Fibroblast of peridontal ligament (primary cell): ENCODE data around the gene SNX32.
A peak's percentile ranks its signal among the peaks of the same experiment; 100 is the strongest.
"Not testable (repeated sequence)": the region's sequence is repeated elsewhere in the genome, so short reads cannot be mapped to it uniquely, and the experiment has no call there.

Experiments
- DNase-seq: peaks from one replicate; pipeline ENCODE4 v3.0.0-alpha.2; 2010; ENCODE audit errors: extremely low read depth

Gene SNX32

GRCh38 chr11:65885231-65885630 is 51.5 kb downstream of the SNX32 start:
- DNase-seq, result no peak

DNA sequence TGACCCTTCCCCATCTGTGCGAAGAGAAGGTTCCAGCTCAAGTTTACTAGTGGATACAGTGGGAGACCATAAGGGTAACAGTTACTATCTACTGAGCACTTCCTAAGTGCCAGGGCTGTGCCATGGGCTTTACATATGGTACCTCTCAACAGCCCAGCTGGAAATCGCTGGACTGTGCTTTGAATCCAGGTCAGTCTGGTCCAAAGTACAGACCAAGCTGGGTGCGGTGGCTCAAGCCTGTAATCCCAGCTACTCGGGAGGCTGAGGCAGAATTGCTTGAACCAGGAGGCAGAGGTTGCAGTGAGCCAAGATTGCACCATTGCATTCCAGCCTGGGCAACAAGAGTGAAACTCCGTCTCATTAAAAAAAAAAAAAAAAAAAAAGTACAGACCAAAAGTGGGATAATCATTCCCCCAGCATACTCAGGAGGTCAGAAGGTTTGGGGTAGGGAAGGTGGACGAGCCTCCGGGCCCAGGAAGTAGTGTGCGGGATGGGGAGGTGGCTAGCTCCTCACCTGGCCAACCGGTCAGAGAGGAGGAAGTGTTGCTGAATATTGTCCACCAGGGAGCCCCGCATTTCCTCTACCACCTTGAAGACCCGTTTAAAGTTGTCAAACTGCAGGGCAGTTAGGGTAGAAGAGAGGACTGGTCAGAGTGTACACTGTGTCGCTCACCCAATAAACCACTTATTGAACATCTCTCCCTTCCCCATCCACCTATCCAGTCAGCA is 52.2 kb downstream of the SNX32 start:
- DNase-seq, result no peak

GRCh38 chr11:65886826-65887722 is 53.3 kb downstream of the SNX32 start:
- no peak for DNase-seq

GRCh38 chr11:65887723-65888162 is 54.0 kb downstream of the SNX32 start:
- no peak for DNase-seq

GRCh38 chr11:65888163-65888814 is 54.5 kb downstream of the SNX32 start, which contains the start of gene FIBP:
FIBP (minus strand) TSS chr11:65888471; CDS start chr11:65888418, 53 bp downstream.
- DNase-seq, result peak; percentile 93

- DNase-seq, result peak; percentile 95
Observed at GRCh38 chr11:65890324-65891218, 56.8 kb downstream of the SNX32 start, which contains the start of gene CCDC85B. CCDC85B (plus strand) TSS chr11:65890673; CDS start chr11:65890784, 111 bp downstream.

DNA sequence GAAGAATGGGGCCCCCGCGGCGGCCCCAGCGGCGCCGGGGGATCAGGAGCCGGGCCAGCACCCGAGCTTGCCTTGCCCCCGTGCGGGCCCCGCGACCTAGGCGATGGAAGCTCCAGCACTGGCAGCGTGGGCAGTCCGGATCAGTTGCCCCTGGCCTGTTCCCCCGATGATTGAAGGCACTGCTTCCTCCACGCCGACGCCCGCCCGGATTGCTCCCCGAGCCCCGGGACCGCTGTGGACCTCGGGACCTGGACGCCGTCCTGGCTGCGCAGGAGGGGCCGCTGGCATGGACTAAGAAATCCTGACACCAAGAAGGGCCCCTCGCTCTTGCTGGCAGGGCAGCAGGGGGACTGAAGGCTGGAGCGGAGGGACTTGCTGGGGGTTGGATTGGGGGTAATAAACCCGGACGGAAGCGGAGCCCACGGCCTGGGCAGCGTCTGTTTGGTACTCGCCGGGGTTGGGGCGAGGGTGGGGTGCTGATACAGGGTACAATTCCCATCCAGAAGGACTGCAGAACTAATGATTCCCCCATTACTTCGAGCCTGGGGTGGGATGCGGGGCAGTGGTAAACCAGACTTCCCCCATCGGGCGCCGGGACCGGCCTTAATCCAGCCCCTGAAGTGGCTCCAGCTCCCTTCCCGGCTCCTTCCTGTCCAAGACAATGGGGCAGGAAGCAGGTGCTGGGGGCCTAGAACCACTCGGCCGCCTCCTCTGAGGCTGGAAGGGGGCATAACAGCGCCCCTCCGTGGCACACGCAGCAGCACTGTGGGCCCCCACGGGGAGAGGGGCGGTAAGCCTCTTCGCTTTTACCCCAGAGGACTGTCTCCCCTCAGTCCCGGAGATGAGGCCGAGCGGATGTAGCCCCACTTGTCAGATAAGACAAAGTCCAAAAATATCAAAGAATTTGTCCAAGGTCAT is 57.7 kb downstream of the SNX32 start:
- no peak for DNase-seq

DNA sequence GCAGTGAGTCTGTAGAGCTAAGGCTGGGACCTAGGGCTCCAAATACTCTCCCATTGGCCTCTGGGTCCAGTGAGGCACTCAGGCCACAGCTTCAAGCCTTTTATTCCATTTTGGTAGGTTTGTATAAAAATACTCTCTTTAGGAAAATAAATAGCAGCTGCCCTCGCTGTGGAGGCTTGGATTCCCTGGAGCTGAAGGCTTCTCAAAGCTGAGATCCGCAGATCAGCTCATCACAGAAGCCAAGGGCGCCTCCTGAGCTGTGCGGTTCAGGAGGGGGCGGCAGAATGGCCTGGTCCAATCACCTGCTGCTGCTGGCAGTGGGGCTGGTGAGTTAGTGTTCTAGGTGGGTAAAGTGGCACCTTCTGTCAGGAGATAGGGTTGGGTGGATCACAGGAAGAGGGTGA is 58.4 kb downstream of the SNX32 start:
- not testable (repeated sequence) for DNase-seq

- DNase-seq, result no peak
Observed at GRCh38 chr11:65892661-65893317, 59.0 kb downstream of the SNX32 start.

DNA sequence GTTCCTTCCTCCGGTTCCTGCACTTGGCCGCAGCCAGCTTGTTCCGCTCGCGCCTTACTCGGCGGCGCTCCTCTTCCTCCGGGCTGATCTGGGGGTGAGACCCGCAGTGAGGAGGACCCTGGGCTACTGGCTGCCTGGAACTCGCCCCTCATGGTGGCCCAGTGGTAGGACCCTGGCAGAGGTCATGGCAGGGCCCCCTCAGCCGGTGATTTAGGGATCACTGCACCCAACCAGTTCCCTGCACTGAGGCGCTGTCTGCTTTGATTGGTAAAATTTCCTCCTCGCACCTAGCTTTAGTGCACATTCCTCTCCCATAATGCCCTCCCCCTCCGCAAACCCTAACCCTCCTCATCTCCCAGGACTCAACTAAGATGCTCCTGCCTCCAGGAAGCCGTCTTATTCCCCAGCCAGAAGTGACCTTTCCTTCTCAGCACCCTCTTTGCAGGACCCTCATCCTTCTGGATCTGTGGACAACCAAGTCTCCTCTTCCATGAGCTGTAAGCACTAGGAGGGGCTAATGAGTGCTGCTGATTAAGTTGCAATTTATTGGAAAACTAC is 60.4 kb downstream of the SNX32 start:
- no peak for DNase-seq

DNA sequence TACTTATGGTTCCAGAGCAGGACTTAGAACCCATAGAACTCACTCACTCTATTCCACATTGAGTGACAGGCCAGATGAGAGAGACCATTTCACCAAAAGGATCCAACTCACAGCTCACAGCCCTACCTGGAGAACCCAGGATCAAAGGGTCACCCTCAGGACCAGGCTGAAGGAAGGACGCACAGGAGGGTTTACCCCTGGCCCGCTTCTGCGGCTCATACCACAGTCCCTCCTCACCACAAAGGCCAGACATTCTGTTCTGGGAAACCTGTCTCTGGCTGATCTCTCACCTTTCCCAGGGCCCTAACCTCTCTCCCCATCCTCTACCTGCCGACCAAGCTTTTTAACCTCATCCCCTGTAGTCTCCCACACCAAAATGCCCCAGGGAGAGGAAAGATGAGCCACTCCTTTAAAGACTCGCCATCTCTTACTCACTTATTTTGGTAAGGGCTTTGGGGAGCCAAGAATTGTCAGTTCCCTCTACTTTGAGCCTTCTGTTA is 61.8 kb downstream of the SNX32 start:
- no peak for DNase-seq

GRCh38 chr11:65896034-65896999 is 62.6 kb downstream of the SNX32 start:
- no peak for DNase-seq

DNA sequence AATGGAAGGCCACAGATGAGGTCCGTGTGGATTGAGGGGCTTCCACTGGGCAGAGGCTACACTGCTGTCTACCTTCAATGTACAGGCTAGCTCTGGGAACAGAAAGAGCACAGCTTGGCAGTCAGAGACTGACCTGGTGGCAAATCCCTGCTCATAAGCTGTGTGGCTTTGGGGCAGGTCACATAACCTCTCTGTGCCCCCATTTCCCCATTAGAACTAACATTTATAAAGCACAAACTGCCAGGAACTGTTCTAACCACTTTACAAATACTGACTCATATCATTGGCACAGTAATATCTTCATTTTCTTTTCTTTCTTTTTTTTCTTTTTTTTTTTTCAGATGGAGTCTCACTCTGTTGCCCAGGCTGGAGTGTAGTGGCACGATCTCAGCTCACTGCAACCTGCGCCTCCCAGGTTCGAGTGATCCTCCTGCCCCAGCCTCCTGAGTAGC is 63.3 kb downstream of the SNX32 start:
- DNase-seq, result peak; percentile 57

DNA sequence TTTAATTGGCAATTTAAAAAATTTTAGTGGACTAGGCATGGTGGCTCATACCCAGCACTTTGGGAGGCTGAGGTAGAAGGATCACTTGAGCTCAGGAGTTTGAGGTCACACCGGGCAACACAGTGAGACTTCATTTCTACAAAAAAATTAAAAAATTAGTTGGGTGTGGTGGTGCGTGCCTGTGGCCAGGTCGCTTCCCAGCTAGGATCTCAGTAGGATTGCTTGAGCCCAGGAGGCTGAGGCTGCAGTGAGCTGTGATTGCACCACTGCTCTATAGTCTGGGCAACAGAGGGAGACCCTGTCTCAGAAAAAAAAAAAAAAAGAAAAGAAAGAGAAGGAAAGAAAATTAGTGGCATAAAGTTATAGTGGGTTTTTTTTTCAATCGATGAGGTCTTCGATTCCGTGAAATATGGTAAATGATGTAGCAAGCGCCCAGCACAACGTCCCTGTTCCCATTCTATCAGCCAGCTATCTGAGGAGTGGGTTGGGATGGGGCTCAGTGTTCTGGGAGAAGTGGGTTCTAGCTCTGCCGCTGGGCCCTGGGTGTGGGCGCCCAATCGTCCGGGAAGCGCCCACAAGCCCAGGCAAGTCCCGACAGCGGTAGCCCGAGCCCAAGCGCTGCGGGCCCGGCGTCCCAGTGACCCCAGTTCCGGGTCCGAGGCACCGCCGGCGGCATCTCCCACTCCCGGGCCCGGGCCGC is 65.0 kb downstream of the SNX32 start:
- peak; percentile 41 for DNase-seq

DNA sequence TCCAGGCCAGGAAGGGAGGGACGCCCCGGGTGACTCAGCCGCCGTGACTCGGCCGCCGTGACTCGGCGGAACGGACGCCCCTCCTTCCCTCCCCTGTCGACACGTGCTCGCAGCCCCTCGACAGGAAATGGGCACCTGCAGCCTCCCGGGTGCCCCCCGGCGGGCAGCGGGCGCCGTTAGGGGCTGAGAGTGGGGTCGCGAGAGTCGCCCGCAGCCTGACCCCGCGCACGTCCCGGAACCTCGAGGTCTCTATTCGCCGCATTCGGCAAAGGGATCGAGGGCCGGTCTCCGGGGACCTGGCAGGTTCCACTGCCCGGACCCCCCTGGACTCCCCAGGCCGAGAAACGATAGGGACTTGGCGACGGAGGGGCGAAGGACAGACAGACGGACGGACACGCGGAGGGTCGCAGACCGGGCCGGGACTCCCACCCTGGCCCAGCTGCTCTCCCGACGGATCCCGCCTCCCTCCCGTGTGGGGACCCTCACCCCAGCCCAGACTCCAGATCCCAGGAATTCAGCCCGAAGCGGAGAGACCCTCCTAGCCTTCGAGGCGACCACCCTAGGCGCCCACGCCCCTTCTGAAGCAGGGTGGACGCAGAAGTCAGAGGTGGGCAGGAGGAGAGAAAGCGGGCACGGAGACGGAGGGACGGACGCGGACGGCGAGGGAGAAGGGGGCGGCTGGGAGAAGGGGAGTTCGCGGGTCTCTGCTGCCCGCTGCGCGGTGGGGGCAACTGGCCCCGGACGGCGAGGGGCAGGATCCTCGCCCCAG is 65.8 kb downstream of the SNX32 start:
- DNase-seq, result peak; percentile 53
